DMS 273 (cell line): Measurements from ENCODE around the gene PHF20.
"Not testable (repeated sequence)": the region's sequence is repeated elsewhere in the genome, so short reads cannot be mapped to it uniquely, and the experiment has no call there.

Experiments used
- DNase-seq: peaks from one replicate; lab custom pipeline; 2025; ENCODE audit not compliant: unreplicated experiment; lab: John Stamatoyannopoulos, UW

PHF20 gene

GRCh38 chr20:35838205-35838604, 66.4 kb downstream of the PHF20 start:
- DNase-seq = no peak

GRCh38 chr20:35839904-35840303, 68.1 kb downstream of the PHF20 start:
- DNase-seq = no peak

- DNase-seq = no peak
Measured at GRCh38 chr20:35840421-35840820, 68.6 kb downstream of the PHF20 start.

GRCh38 chr20:35842361-35842760, 70.5 kb downstream of the PHF20 start:
- no peak for DNase-seq

GRCh38 chr20:35843894-35844293, 72.1 kb downstream of the PHF20 start:
- DNase-seq = not testable (repeated sequence)

- no peak for DNase-seq
Measured at GRCh38 chr20:35845561-35845960, 73.7 kb downstream of the PHF20 start.

GRCh38 chr20:35849706-35850105, 77.9 kb downstream of the PHF20 start:
- DNase-seq = peak; percentile 46

GRCh38 chr20:35851659-35852058, 79.8 kb downstream of the PHF20 start:
- DNase-seq = not testable (repeated sequence)

GRCh38 chr20:35854713-35855348, 83.0 kb downstream of the PHF20 start:
- no peak for DNase-seq

GRCh38 chr20:35855641-35856040, 83.8 kb downstream of the PHF20 start:
- DNase-seq = not testable (repeated sequence)

- no peak for DNase-seq
Measured at GRCh38 chr20:35856866-35857265, 85.1 kb downstream of the PHF20 start.

GRCh38 chr20:35866418-35867202, 94.8 kb downstream of the PHF20 start:
- DNase-seq = no peak

- DNase-seq = no peak
Measured at GRCh38 chr20:35870541-35871258, 98.9 kb downstream of the PHF20 start.

- DNase-seq = peak; percentile 56
Measured at GRCh38 chr20:35871259-35871771, 99.5 kb downstream of the PHF20 start.

GRCh38 chr20:35876033-35876320, 104.2 kb downstream of the PHF20 start:
- no peak for DNase-seq

GRCh38 chr20:35877611-35878010, 105.8 kb downstream of the PHF20 start:
- DNase-seq = no peak

GRCh38 chr20:35878113-35878625, 106.4 kb downstream of the PHF20 start:
- no peak for DNase-seq

- DNase-seq = no peak
Measured at GRCh38 chr20:35881676-35882075, 109.9 kb downstream of the PHF20 start.

GRCh38 chr20:35882427-35883161, 110.8 kb downstream of the PHF20 start:
- not testable (repeated sequence) for DNase-seq

- no peak for DNase-seq
Measured at GRCh38 chr20:35883336-35883777, 111.5 kb downstream of the PHF20 start.
